GM21576 (cell line): ENCODE results near the gene DYSF.

Experiments used
- ATAC-seq: cut with Tn5 transposase; IDR thresholded peaks from one replicate; pipeline ENCODE4 v1.9.1; 2021; ENCODE audit warnings: mild to moderate bottlenecking, moderate library complexity; ENCODE audit not compliant: unreplicated experiment

The DYSF gene

GRCh38 chr2:71715951-71716696 is 262.8 kb downstream of the DYSF start:
- ATAC-seq, result no peak

- ATAC-seq, result no peak
Measured at GRCh38 chr2:71716697-71717624, 263.6 kb downstream of the DYSF start.

GRCh38 chr2:71718686-71719085 is 265.3 kb downstream of the DYSF start:
- ATAC-seq, result no peak

GRCh38 chr2:71719520-71720282 is 266.3 kb downstream of the DYSF start:
- no peak for ATAC-seq

- ATAC-seq, result no peak
Measured at GRCh38 chr2:71720283-71720560, 266.9 kb downstream of the DYSF start.

- no peak for ATAC-seq
Measured at GRCh38 chr2:71720596-71721361, 267.4 kb downstream of the DYSF start.

GRCh38 chr2:71721362-71721665 is 268.0 kb downstream of the DYSF start:
- ATAC-seq, result no peak

- ATAC-seq, result no peak
Measured at GRCh38 chr2:71721669-71722068, 268.3 kb downstream of the DYSF start.

- ATAC-seq, result no peak
Measured at GRCh38 chr2:71722286-71722685, 268.9 kb downstream of the DYSF start.

GRCh38 chr2:71724793-71725192 is 271.4 kb downstream of the DYSF start:
- ATAC-seq, result no peak

GRCh38 chr2:71725836-71726235 is 272.5 kb downstream of the DYSF start:
- ATAC-seq, result no peak

GRCh38 chr2:71727562-71727961 is 274.2 kb downstream of the DYSF start:
- no peak for ATAC-seq

- ATAC-seq, result no peak
Measured at GRCh38 chr2:71728036-71728435, 274.7 kb downstream of the DYSF start.

GRCh38 chr2:71730785-71731383 is 277.5 kb downstream of the DYSF start:
- ATAC-seq, result no peak

- no peak for ATAC-seq
Measured at GRCh38 chr2:71734620-71735019, 281.3 kb downstream of the DYSF start.

- no peak for ATAC-seq
Measured at GRCh38 chr2:71735676-71736075, 282.3 kb downstream of the DYSF start.
